ENCODE measurements around the gene PON2.

DNA sequence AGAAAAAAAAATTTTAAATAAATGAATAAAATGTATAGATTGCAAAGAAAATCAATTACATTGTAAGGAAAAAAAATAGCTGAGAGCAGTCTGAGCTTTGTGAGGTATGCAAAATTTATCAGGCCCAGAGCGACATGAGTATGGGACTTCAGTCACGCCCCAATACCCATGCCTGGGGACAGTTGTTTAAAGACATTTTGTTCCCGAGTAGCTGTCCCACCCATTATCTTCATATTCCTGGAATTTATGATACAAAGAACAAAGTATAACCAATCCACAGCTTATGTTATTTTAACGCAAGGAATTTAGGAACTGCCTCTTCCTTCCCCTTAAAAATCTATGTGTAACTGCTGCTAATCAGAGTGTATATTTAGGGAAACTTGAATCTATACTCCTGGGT lies 1.6 kb upstream of the PON2 start:
- no peak for TF ChIP-seq EP300 (IDR thresholded peaks at IDR 0.05)
- TF ChIP-seq, protein P1, sequence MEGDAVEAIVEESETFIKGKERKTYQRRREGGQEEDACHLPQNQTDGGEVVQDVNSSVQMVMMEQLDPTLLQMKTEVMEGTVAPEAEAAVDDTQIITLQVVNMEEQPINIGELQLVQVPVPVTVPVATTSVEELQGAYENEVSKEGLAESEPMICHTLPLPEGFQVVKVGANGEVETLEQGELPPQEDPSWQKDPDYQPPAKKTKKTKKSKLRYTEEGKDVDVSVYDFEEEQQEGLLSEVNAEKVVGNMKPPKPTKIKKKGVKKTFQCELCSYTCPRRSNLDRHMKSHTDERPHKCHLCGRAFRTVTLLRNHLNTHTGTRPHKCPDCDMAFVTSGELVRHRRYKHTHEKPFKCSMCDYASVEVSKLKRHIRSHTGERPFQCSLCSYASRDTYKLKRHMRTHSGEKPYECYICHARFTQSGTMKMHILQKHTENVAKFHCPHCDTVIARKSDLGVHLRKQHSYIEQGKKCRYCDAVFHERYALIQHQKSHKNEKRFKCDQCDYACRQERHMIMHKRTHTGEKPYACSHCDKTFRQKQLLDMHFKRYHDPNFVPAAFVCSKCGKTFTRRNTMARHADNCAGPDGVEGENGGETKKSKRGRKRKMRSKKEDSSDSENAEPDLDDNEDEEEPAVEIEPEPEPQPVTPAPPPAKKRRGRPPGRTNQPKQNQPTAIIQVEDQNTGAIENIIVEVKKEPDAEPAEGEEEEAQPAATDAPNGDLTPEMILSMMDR (IDR thresholded peaks at IDR 0.05), result no peak
